NCI-H1417 (cell line): ENCODE data around the gene SPINDOC.
"Not testable (repeated sequence)": the region's sequence is repeated elsewhere in the genome, so short reads cannot be mapped to it uniquely, and the experiment has no call there.

Experiments
- DNase-seq, 3 experiments: peaks; one replicate each; lab custom pipeline; 2025; lab: John Stamatoyannopoulos, UW

The SPINDOC gene

DNA sequence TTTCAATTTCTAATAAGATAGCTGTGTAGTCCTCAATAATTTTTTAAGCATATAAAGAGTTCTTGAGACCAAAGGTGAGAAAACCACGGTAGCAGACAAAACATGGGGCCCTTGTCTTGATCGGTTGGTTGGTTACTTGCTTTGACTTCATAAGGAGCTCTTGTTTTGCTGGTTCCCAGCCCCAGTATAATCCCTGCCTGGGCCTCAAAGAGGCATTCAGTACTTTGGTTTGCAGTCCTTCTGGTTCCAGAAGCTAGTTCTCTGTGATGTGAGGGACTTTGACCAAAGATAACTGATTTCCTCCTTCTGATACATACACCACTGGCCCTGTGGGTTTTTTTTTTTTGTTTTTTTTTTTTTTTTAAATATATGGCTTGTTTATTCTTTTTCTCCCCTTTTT lies 42.7 kb downstream of the SPINDOC start:
- no peak for DNase-seq

DNA sequence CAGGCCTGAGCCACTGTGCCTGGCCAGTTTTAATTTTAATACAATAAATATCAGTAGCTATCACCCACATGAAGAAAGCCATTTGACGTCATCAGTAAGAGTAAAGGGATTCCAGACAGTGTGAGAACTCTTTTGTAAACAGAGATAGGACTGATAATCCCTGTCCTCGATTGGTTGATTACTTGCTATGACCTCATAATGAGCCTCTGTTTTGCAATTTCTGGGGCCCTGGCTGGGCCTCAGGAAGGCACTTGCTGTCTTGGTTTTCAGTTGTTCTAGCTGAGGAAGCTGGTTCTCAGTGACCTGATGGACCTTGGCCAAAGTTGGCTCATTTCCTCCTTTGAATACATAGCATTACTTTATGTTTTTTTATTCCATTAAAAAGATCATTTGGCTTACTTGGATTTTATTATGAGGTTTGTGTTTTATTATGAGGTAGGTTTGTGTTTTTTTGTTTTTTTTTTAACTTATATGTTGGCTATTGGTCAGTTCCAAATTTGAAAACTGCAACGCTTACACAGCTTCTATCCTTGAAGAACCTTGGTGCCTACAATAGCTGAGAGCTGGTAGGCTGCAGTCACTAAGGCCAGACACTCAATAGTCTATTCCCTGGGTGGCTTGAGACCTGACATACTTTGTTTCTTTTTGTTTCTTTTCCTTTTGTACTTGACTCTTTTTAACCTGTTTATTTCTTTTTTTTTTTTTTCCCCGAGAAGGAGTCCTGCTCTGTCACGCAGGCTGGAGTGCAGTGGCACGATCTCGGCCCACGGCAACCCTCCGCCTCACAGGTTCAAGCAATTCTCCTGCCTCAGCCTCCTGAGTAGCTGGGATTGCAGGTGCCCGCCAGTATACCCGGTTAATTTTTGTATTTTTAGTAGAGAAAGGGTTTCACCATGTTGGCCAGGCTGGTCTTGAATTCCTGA lies 45.6 kb downstream of the SPINDOC start:
- DNase-seq = no peak

- DNase-seq = peak in 2 of 3 experiments; percentile 76 to 91
Observed at GRCh38 chr11:63862923-63863322, 49.7 kb downstream of the SPINDOC start.

DNA sequence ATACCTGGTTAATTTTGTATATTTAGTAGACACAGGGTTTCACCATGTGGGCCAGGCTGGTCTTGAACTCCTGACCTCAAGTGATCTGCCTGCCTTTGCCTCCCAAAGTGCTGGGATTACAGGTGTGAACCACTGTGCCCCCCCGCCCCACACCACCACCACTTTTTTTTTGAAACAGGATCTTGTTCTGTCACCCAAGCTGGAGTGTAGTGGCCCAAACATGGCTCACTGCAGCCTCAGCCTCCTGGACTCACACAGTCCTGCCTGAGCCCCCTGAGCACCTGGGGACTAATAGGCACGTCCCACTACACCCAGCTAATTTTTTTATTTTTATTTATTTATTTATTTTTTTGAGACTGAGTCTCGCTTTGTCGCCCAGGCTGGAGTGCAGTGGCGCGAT lies 50.4 kb downstream of the SPINDOC start:
- DNase-seq = not testable (repeated sequence)

DNA sequence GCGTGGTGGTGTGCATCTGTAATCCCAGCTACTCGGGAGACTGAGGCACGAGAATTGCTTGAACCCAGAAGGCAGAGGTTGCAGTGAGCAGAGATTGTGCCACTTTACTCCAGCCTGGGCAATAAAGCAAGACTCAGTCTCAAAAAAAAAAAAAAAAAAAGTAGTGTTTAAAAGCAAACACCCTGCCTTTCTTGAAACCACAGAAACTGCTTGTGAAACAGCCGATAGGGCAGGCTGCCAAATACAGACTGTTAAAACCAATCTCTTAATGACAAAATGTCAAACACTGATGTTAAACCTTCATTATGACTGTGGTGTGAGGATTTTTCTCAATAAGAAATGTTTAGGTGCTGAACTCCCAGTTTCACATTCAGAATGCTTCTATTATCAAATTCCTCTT lies 53.0 kb downstream of the SPINDOC start:
- peak in 1 of 3 experiments; percentile 25 for DNase-seq

GRCh38 chr11:63867511-63867910 lies 54.3 kb downstream of the SPINDOC start:
- DNase-seq = no peak

GRCh38 chr11:63868399-63869064 lies 55.3 kb downstream of the SPINDOC start:
- DNase-seq = no peak

- peak in 1 of 3 experiments; percentile 9 for DNase-seq
Observed at GRCh38 chr11:63869171-63869591, 55.9 kb downstream of the SPINDOC start.

DNA sequence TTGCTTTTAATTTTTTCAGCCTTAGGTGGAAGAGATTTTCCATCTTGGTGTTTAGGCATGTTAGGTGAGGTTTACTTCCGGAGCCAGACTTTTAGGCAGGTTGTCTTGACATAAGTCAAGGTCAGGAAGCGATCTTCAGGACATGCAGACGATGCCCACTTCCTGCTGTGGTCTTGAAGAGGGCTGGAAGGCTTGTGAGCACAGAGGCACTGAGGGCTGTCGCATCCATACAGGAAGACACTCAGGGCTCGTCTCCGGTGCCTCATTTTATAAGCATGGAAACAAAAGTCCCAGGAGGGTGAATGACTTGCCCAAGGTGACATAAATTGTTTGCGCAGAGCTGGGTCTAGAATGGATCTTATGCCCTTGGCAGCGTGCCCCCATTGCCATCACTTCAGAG lies 56.4 kb downstream of the SPINDOC start:
- no peak for DNase-seq

GRCh38 chr11:63870351-63871140 lies 57.3 kb downstream of the SPINDOC start:
- DNase-seq = no peak

DNA sequence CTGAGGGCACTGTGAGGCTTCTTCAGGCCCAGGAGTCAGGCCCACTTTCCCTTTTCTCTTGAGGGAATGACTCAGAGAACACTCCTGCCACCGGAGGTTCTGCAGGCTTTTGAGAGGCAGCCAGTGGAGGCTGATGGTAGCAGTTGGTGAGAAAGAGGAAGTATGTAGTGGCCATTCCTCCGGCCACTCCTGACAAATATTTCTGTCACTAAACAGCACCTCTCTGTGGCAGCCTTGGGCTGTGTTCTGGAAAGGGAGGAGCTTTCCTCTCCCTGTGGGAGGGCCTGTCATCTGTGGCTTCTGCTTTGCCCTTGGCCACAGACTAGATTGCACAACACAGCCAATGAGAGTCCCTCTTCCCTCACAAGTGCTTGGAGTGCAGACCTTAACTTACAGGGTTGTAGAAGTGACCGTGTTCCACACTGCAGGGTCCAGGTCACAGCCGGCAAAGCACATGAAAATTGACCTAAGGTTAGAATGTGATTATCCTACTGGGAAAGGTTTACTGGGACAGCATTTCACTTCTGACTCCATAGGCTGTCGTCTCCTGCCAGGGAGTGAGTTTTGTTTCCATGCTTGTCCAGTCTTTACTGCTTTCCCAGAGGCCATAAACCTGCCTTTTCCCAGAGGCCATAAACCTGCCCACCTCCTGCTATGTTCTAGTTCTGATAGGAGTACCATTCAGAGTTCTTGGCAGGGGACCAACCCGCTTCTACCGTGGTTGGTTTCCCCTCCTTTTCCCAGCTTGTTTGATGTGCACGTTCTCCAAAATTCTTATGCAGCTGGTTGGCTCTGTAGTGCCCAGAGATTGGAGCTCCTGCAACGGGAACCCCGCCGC lies 58.9 kb downstream of the SPINDOC start:
- peak; percentile 20 to 57 (median 37) for DNase-seq

- no peak for DNase-seq
Observed at GRCh38 chr11:63872800-63873197, 59.5 kb downstream of the SPINDOC start.

DNA sequence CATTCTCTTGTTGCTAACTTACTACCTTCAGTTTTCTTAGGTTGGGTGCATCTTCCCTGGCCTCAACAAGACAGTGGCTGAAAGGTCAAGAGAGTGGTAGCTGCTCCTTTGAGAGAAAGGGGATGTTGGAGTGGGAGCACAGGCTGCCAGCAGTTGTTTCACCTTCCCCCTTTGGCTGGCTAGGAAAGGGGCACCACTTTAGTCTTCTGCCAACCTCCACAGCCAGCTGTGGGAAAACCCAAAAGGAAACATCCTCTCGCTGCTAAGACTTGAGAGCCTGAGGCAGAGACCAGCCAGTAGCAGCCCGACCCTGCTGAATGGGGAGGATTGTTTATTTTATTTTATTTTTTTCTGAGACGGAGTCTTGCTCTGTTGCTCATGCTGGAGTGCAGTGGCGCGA lies 60.1 kb downstream of the SPINDOC start:
- DNase-seq = no peak

- no peak for DNase-seq
Observed at GRCh38 chr11:63874511-63874910, 61.3 kb downstream of the SPINDOC start.

- no peak for DNase-seq
Observed at GRCh38 chr11:63875506-63876065, 62.3 kb downstream of the SPINDOC start.

GRCh38 chr11:63876616-63877015 lies 63.4 kb downstream of the SPINDOC start:
- no peak for DNase-seq
